ENCODE measurements around the gene USP3.
A peak's percentile ranks its signal among the peaks of the same experiment; 100 is the strongest.

The USP3 gene

DNA sequence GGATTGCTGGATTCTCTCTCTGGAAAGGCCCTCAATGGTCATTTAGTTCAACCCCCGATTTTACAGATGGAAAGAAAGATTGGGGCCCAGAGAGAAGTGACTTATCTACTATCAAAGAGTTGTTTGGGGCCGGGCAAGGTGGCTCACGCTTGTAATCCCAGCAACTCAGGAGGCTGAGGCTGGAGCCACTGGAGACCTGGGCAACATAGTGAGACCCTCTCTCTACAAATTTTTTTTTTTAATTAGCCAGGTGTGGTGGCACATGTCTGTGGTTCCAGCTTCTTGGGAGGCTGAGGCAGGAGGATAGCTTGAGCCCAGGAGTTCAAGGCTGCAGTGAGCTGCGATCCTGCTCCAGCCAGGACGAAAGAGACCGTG is 5.2 kb upstream of the USP3 start:
- Histone ChIP-seq H3K27ac (ENCODE audit: low read depth, low read length) (no peak overlapping the region), H3K27me3 (ENCODE audit: control insufficient read depth, insufficient read depth, low read length) (peaks cover 100% of the 10 kb centered on the region)

DNA sequence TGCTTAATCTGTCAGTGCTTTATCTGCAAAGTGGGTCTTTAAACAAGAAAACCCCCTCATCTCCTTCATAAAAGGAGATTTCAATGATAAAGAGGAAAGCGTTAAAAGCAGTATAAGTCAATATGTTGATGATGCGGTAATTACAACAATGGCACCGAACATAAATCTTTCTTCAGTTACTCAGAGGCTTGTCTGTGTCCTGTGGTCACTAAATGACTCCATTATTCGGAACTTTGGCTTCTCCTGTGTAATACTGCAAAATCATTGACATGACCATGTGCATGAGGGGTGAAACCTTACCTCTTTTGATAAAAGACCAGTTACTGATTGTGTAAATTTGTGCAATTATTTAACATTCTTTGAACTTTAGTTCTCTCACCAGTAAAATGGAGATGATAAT is 4.8 kb upstream of the USP3 start:
- Histone ChIP-seq H3K36me3 (ENCODE audit: control insufficient read depth, insufficient read depth, low read length) (no peaks in the 10 kb centered on the region), H3K4me1 (ENCODE audit: control insufficient read depth, insufficient read depth, low read length) (peaks cover 30% of the 10 kb centered on the region), H3K27ac (ENCODE audit: low read depth, low read length) (no peak overlapping the region), H3K9me3 (ENCODE audit: control insufficient read depth, insufficient read depth, low read length) (no peaks in the 10 kb centered on the region), H3K4me3 (ENCODE audit: low read depth, low read length) (no peak overlapping the region), H3K9ac (ENCODE audit: low read depth, low read length) (no peak overlapping the region), H3K27me3 (ENCODE audit: control insufficient read depth, insufficient read depth, low read length) (peaks cover 98% of the 10 kb centered on the region)

More for the DNA sequence above, 5.2 kb upstream of the USP3 start:
- Histone ChIP-seq H3K4me3 (ENCODE audit: low read depth, low read length) (no peak overlapping the region), H3K36me3 (ENCODE audit: control insufficient read depth, insufficient read depth, low read length) (no peaks in the 10 kb centered on the region), H3K4me1 (ENCODE audit: control insufficient read depth, insufficient read depth, low read length) (peaks cover 30% of the 10 kb centered on the region), H3K9ac (ENCODE audit: low read depth, low read length) (no peak overlapping the region), H3K9me3 (ENCODE audit: control insufficient read depth, insufficient read depth, low read length) (no peaks in the 10 kb centered on the region)

DNA sequence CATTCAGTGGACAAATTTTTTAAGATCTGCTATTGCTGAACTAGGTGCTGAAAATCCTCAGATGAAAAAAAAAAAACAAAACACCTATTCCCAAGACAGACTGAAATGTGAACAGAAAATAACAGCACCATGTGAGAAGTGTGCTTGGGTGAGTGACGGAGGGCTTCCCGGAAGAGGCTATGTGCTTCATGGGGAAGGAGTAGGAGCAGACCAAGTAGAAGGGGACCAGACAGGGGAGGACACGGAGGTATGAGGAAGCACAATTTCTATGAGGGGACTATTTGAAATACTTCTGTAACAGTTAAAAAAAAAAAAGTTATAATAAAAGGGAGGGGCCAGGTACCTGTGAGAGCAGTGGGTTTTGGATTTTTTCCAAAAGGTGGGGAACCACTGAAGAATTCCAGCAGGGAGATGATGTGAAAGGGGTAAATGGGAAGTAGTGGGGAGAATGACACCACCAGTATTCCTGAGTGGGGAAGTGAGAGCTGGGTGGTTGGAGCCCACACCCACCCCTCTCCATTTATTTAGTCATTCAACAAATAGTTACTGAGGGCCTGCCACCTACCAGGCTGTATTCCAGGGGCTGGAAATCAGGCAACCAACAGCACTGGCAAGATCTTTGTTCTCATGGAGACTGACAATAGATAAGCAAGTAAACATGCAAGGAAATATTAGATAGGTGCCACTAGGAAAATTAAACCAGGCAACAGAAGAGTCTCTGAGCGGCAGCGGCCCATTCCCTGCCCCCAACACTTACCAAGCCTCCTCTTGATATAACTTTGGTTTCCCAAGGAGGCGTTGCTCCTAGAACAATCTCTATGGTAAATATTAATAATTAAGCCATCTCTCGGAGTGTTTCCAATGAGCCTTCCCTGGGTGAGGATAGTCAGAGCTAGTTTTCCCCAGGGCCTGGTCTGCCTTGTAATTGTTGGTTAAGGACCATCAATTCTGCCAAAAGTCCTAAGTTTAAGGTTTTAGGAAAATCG is 3.8 kb upstream of the USP3 start:
- H3K9ac ChIP-seq (ENCODE audit: low read depth, low read length): no peak overlapping the region
- H3K36me3 ChIP-seq (ENCODE audit: control insufficient read depth, insufficient read depth, low read length): no peaks in the 10 kb centered on the region
- no peak overlapping the region for H3K27ac ChIP-seq (ENCODE audit: low read depth, low read length)
- H3K4me3 ChIP-seq (ENCODE audit: low read depth, low read length): 0 out of 2 replicates have a peak overlapping the region, but pooled peaks have one; percentile 18
- peaks cover 96% of the 10 kb centered on the region for H3K27me3 ChIP-seq (ENCODE audit: control insufficient read depth, insufficient read depth, low read length)
- no peaks in the 10 kb centered on the region for H3K9me3 ChIP-seq (ENCODE audit: control insufficient read depth, insufficient read depth, low read length)
- peaks cover 22% of the 10 kb centered on the region for H3K4me1 ChIP-seq (ENCODE audit: control insufficient read depth, insufficient read depth, low read length)

DNA sequence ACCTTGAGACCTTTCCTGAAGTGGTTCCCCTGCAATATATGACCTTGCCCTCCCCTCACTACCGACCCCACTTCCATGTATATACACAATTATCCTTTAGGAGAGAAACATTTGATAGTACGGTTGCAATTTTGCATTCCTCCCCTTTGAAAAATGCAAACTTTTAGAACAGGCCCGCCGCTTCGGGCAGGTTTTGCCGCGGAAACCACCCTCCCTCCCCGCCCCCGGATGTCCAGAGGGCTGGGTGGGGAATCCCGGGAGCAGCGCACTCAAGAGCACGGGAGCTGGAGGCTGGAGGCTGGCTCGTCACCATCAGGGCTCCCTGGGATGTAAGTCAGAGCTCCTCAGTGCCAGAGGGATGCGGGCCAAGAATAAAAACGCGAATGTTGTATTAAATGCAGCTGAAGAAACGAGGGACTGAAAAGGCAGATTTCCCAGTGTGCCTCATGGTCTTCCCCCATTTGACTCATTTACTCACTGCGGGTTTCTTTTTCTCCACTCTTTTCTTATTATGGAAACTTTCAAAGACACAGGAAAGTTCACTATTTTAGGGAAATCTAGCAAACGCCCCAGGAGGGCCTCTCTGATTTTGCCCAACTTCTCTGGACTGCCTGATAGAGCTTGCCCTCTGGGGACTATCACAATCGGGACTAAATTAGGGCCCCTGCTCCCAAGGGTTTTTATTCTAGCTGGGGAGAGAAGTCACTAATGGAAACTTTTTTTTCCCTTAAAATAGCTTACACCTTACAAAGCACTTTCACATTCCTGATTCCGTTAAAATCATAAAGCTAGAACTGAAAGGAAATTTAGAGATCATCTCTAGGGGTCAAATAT is 2.9 kb upstream of the USP3 start:
- Histone ChIP-seq H3K36me3 (ENCODE audit: control insufficient read depth, insufficient read depth, low read length) (no peaks in the 10 kb centered on the region), H3K27ac (ENCODE audit: low read depth, low read length) (no peak overlapping the region), H3K9me3 (ENCODE audit: control insufficient read depth, insufficient read depth, low read length) (no peaks in the 10 kb centered on the region), H3K27me3 (ENCODE audit: control insufficient read depth, insufficient read depth, low read length) (peaks cover 96% of the 10 kb centered on the region), H3K4me1 (ENCODE audit: control insufficient read depth, insufficient read depth, low read length) (peaks cover 20% of the 10 kb centered on the region), H3K4me3 (ENCODE audit: low read depth, low read length) (0 out of 2 replicates have a peak overlapping the region, but pooled peaks have one; percentile 18), H3K9ac (ENCODE audit: low read depth, low read length) (no peak overlapping the region)

DNA sequence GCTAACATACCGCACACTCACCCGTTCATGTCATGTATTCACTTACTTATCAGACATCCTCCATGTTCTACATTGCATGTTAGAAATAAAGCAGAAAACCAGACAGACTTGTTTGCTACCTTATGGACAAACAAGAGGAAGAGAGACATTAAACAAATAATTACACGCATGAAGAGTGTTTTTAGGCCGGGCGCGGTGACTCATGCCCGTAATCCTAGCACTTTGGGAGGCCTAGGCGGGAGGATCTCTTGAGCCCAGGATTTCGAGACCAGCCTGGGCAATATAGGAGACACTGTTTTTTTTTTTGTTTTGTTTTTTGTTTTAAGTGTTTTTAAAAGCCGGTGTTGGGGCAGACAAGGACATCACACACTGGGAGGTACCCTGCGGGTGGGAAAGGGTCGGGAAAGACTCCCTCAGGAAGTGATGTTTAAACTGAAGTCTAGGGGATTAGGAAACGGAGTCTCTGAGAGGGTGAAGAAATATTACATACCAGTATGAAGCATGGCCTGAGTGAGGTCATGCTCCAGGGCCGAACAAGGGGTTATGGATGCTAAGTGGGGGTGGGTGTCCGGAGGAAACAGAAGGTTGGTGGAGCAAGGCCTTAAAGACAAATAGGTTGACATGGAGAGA is 2.1 kb upstream of the USP3 start:
- Histone ChIP-seq H3K9me3 (ENCODE audit: control insufficient read depth, insufficient read depth, low read length) (no peaks in the 10 kb centered on the region), H3K4me1 (ENCODE audit: control insufficient read depth, insufficient read depth, low read length) (peaks cover 20% of the 10 kb centered on the region), H3K27me3 (ENCODE audit: control insufficient read depth, insufficient read depth, low read length) (peaks cover 96% of the 10 kb centered on the region), H3K4me3 (ENCODE audit: low read depth, low read length) (no peak overlapping the region), H3K27ac (ENCODE audit: low read depth, low read length) (no peak overlapping the region), H3K9ac (ENCODE audit: low read depth, low read length) (no peak overlapping the region), H3K36me3 (ENCODE audit: control insufficient read depth, insufficient read depth, low read length) (no peaks in the 10 kb centered on the region)

DNA sequence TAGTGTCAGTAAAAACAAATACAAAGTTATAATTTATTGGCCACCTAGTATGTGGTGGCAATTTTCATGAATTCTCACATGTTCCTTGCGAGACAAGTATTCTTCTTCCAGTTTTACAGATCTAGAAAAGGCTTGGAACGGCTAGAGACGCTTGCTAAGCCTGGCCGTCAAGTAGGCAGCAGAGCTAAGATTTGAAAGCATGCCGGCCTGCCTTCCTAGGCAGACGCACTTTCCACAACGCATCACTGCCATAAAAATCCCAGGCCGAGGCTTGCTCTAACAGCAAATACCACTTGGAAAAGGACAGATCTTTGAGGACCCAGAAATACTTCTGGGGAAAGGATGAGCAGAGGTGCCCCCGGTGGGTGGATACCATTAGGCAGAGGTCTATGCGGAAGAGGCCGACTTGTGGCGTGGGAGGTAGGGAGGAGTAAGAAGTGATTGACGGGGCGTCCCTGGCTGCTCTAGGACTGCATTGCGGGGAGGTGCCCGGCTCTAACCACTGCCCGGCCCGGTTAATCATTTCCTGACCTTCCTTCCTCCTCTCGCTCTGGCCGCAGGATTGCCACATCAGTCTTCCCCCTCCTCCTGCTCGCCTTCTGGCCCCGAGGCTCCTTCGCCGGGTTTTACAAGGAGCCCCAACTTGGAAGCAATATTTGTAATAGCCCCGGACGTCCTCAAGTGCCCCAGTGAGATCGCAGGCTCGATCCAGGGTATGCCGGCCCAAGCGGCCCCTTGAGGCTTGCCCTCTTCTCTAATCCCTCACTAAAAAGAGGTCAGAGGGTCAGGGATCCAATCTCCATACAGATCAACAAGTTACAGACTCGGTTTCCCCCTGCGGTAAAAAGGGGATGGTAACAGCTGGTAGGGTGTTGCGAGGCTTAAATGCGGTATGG is 1.3 kb upstream of the USP3 start:
- Histone ChIP-seq H3K27ac (ENCODE audit: low read depth, low read length) (peak overlapping the region; percentile 74), H3K27me3 (ENCODE audit: control insufficient read depth, insufficient read depth, low read length) (peaks cover 96% of the 10 kb centered on the region), H3K4me1 (ENCODE audit: control insufficient read depth, insufficient read depth, low read length) (peaks cover 20% of the 10 kb centered on the region), H3K36me3 (ENCODE audit: control insufficient read depth, insufficient read depth, low read length) (no peaks in the 10 kb centered on the region), H3K9me3 (ENCODE audit: control insufficient read depth, insufficient read depth, low read length) (no peaks in the 10 kb centered on the region), H3K9ac (ENCODE audit: low read depth, low read length) (no peak overlapping the region), H3K4me3 (ENCODE audit: low read depth, low read length) (peak overlapping the region; percentile 53)

DNA sequence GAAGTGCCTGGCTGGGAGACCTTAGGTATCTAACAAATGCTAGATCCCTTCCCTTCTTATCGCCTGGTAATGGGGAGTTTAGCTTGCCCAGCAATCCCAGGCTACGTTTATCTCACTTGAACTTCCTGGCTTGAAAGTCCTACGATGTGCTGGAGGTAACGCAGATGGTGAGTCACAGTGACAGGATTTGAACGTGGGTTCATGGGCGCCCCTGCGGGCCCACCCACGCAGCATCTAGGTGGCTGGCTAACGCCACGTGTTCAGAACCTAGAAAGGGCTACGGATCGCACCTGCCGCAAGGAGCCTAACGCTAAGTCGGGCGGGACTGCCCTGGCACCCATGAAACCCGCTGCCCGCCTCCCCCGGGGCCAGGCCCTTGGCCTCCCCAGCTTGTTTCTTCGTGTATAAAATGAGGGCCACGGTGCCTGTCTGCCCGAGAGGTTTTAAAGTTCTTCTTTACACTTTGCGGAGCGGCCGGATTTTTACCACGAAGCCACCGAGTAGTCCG is 600 bp upstream of the USP3 start:
- peaks cover 20% of the 10 kb centered on the region for H3K4me1 ChIP-seq (ENCODE audit: control insufficient read depth, insufficient read depth, low read length)
- H3K4me3 ChIP-seq (ENCODE audit: low read depth, low read length): peak overlapping the region; percentile 53
- no peak overlapping the region for H3K9ac ChIP-seq (ENCODE audit: low read depth, low read length)
- peak overlapping the region; percentile 74 for H3K27ac ChIP-seq (ENCODE audit: low read depth, low read length)
- no peaks in the 10 kb centered on the region for H3K9me3 ChIP-seq (ENCODE audit: control insufficient read depth, insufficient read depth, low read length)
- no peaks in the 10 kb centered on the region for H3K36me3 ChIP-seq (ENCODE audit: control insufficient read depth, insufficient read depth, low read length)
- peaks cover 97% of the 10 kb centered on the region for H3K27me3 ChIP-seq (ENCODE audit: control insufficient read depth, insufficient read depth, low read length)

- H3K27ac ChIP-seq (ENCODE audit: low read depth, low read length): peak overlapping the region; percentile 40
- H3K9ac ChIP-seq (ENCODE audit: low read depth, low read length): peak overlapping the region; percentile 65
- no peaks in the 10 kb centered on the region for H3K9me3 ChIP-seq (ENCODE audit: control insufficient read depth, insufficient read depth, low read length)
- peak overlapping the region; percentile 66 for H3K4me3 ChIP-seq (ENCODE audit: low read depth, low read length)
- no peaks in the 10 kb centered on the region for H3K36me3 ChIP-seq (ENCODE audit: control insufficient read depth, insufficient read depth, low read length)
- H3K4me1 ChIP-seq (ENCODE audit: control insufficient read depth, insufficient read depth, low read length): peaks cover 23% of the 10 kb centered on the region
- peaks cover 97% of the 10 kb centered on the region for H3K27me3 ChIP-seq (ENCODE audit: control insufficient read depth, insufficient read depth, low read length)
Observed at GRCh38 chr15:63504979-63505841, 817 bp downstream of the USP3 start.

DNA sequence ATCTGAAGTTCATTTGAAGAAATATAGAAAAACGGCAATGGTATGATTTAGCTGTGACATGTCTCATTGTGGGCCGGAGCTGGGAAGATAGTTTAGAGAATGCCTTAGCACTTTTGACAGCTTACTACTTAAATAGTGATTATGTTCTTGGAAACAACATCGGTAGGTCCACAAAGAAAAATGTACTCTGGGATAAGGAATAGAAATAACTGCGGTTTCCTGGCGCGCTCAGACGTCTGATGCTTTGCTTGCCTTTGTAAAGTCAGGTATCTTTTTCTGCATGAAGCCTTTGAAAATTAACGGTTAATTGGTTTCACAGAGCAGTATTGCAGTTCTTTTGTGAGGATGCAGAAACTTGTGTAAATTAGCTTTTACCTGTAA is 1.4 kb downstream of the USP3 start:
- H3K27me3 ChIP-seq (ENCODE audit: control insufficient read depth, insufficient read depth, low read length): peaks cover 97% of the 10 kb centered on the region

More for the DNA sequence above, 1.4 kb downstream of the USP3 start:
- Histone ChIP-seq H3K9ac (ENCODE audit: low read depth, low read length) (no peak overlapping the region), H3K4me1 (ENCODE audit: control insufficient read depth, insufficient read depth, low read length) (peaks cover 26% of the 10 kb centered on the region), H3K4me3 (ENCODE audit: low read depth, low read length) (peak overlapping the region; percentile 66), H3K27ac (ENCODE audit: low read depth, low read length) (no peak overlapping the region), H3K36me3 (ENCODE audit: control insufficient read depth, insufficient read depth, low read length) (no peaks in the 10 kb centered on the region), H3K9me3 (ENCODE audit: control insufficient read depth, insufficient read depth, low read length) (no peaks in the 10 kb centered on the region)

Data from HUES48 (cell line).